Mesothelial cell of epicardium (in vitro differentiated cells): ENCODE results near the gene UMOD. TPM values are rescaled to one million over a fixed set of nuclear protein-coding genes. Genes with fewer than 3 reads are reported as not detected.

ENCODE experiments used
- DNase-seq, 2 experiments: peaks; one replicate each; pipeline ENCODE4 v3.0.0; 2021; ENCODE audit warnings: low spot score in 2 of 2; ENCODE audit not compliant: unreplicated experiment in 2 of 2
- H3K27ac Mint-ChIP-seq: 2 replicates; pipeline ENCODE4 v1.8.0; 2021; ENCODE audit warnings: mixed read lengths
- H3K27me3 Mint-ChIP-seq: 2 replicates; pipeline ENCODE4 v1.8.0; 2021; ENCODE audit warnings: low read depth, mixed read lengths
- H3K36me3 Mint-ChIP-seq: 2 replicates; pipeline ENCODE4 v1.8.0; 2021; ENCODE audit warnings: mixed read lengths
- H3K4me1 Mint-ChIP-seq: 2 replicates; pipeline ENCODE4 v1.8.0; 2021; ENCODE audit warnings: mixed read lengths
- H3K4me3 Mint-ChIP-seq: 2 replicates; pipeline ENCODE4 v1.8.0; 2021; ENCODE audit warnings: mild to moderate bottlenecking, moderate library complexity, mixed read lengths
- H3K9me3 Mint-ChIP-seq: 2 replicates; pipeline ENCODE4 v1.8.0; 2021; ENCODE audit warnings: mixed read lengths
- CTCF ChIP-seq: fragments of 200-600 bp; sonication (generic); IDR thresholded peaks from one replicate; pipeline ENCODE4 v1.5.0; 2021; ENCODE audit warnings: antibody characterized with exemption; ENCODE audit not compliant: unreplicated experiment
- total RNA-seq: library from RNA; stranded (reverse); gene quantifications from 3 replicates; pipeline ENCODE4 v1.2.1, GENCODE V29; 2021

Gene UMOD
- total RNA-seq, 1 donor from 2014 or later, result not detected

GRCh38 chr16:20307240-20307671 lies 45.3 kb downstream of the UMOD start:
- H3K27me3 Mint-ChIP-seq, result peaks cover 16% of the 10 kb centered on the region
- no peaks in the 10 kb centered on the region for H3K36me3 Mint-ChIP-seq
- H3K27ac Mint-ChIP-seq, result no peak overlapping the region
- H3K4me3 Mint-ChIP-seq, result no peak overlapping the region
- TF ChIP-seq CTCF, result no peak
- DNase-seq, result no peak
- no peaks in the 10 kb centered on the region for H3K9me3 Mint-ChIP-seq
- no peaks in the 10 kb centered on the region for H3K4me1 Mint-ChIP-seq

DNA sequence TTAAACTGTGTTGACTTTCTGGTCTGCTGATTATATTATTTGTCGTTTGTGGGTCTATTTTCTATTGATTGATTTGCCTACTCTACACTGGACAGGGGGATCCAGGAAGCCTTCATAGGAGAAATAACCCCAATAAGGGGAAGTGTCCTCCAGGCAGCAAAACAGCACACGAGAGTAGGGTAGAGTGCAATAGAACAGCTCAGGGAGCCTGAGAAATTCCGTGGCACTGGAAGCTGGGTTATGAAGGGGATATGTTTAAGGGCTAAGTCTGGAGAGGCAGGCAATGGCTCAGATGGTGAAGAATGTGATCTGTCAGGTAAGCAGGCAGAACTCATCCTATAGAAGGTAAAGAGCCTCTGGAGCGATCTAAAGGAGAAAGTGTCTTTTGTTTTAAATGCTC lies 46.1 kb downstream of the UMOD start:
- Mint-ChIP-seq H3K27ac (no peak overlapping the region), H3K36me3 (no peaks in the 10 kb centered on the region), H3K9me3 (no peaks in the 10 kb centered on the region), H3K4me3 (no peak overlapping the region), H3K27me3 (peaks cover 19% of the 10 kb centered on the region), H3K4me1 (no peaks in the 10 kb centered on the region)
- no peak for DNase-seq
- TF ChIP-seq CTCF, result no peak

DNA sequence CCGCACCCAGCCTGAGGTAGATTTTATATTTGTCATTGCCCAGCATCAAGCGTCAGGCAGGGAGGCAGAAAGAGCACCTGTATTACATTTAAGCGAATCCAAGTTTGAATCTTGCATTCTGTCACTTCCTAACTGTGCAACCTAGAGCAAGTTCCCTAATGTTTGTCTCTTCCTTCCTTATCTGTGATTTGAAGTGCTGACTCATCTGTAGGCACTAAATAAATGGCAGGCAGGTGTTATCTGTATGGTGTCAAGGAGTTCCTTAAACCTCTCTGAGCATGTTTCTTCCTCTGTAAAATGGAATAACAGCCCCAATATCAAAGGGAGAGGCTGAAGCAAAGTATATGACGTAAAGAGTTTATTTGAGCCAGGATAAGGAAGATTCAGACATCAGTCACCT lies 49.5 kb downstream of the UMOD start:
- TF ChIP-seq CTCF, result no peak
- Mint-ChIP-seq H3K4me1 (no peaks in the 10 kb centered on the region), H3K36me3 (no peaks in the 10 kb centered on the region), H3K27ac (no peak overlapping the region), H3K27me3 (peaks cover 29% of the 10 kb centered on the region), H3K9me3 (no peaks in the 10 kb centered on the region), H3K4me3 (no peak overlapping the region)
- no peak for DNase-seq

DNA sequence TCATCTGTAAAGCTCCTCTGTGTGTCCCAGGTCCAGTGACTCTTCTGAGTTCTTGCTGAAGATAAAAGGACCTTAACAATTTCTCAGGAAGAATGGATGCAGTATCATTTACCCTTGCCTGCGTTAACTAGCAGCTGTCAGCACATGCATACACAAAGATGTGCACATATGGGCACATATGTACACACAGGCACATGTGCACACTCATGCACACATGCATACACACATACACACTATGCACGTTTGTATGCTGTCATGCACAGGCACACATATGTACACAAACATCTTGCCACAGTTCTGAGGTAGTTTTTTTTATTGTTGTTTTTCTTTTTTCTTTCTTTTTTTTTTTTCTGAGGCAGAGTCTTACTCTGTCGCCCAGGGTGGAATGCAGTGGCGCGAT lies 50.1 kb downstream of the UMOD start:
- TF ChIP-seq CTCF, result no peak
- H3K36me3 Mint-ChIP-seq, result no peaks in the 10 kb centered on the region
- peaks cover 29% of the 10 kb centered on the region for H3K27me3 Mint-ChIP-seq
- no peaks in the 10 kb centered on the region for H3K4me1 Mint-ChIP-seq
- H3K4me3 Mint-ChIP-seq, result no peak overlapping the region
- no peak for DNase-seq
- H3K9me3 Mint-ChIP-seq, result no peaks in the 10 kb centered on the region
- H3K27ac Mint-ChIP-seq, result no peak overlapping the region

DNA sequence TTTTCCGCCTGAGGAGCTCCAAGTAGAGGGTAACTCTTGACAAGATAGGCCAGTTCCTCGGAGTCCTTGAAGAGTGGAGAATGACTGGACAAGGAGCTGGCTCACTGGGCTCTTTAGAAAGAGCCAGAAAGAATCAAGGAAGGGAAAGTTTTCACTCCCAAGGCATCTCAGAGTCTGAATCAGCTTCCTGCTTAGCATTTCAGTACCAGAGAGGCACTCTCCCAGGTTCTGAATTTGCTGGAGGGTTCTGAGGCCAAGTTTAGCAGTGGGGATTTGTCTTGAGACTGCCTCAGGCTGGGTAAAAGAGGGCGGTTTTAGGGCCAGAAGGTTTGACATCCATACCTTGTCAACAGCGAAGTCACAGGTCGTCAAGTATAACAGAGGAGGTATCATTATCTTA lies 50.7 kb downstream of the UMOD start:
- DNase-seq, result no peak
- no peaks in the 10 kb centered on the region for H3K4me1 Mint-ChIP-seq
- no peak for TF ChIP-seq CTCF
- peaks cover 28% of the 10 kb centered on the region for H3K27me3 Mint-ChIP-seq
- H3K36me3 Mint-ChIP-seq, result no peaks in the 10 kb centered on the region
- no peak overlapping the region for H3K27ac Mint-ChIP-seq
- H3K9me3 Mint-ChIP-seq, result no peaks in the 10 kb centered on the region
- no peak overlapping the region for H3K4me3 Mint-ChIP-seq
